Subcutaneous abdominal adipose tissue (tissue), 5 donors: Measurements from ENCODE around the gene STING1.
A peak's percentile ranks its signal among the peaks of the same experiment; 100 is the strongest.
"Not testable (repeated sequence)": the region's sequence is repeated elsewhere in the genome, so short reads cannot be mapped to it uniquely, and the experiment has no call there.

ENCODE experiments used
- H3K27ac ChIP-seq: one replicate; pipeline ENCODE4 v1.7.0; 2013; ENCODE audit warnings: low read depth, mild to moderate bottlenecking, inconsistent platforms, low read length, moderate library complexity
- H3K27me3 ChIP-seq, 5 donors: one replicate each; pipeline ENCODE4 v1.7.0; 2013; ENCODE audit warnings: low read length in 5 of 5, inconsistent platforms in 1 of 5; ENCODE audit not compliant: control insufficient read depth in 5 of 5, insufficient read depth in 4 of 5
- H3K36me3 ChIP-seq, 5 donors: one replicate each; pipeline ENCODE4 v1.7.0; 2013; ENCODE audit warnings: low read length in 5 of 5; ENCODE audit not compliant: control insufficient read depth in 5 of 5, insufficient read depth in 5 of 5
- H3K4me1 ChIP-seq, 5 donors: one replicate each; pipeline ENCODE4 v1.7.0; 2013; ENCODE audit warnings: low read length in 5 of 5, mild to moderate bottlenecking in 3 of 5, moderate library complexity in 1 of 5; ENCODE audit not compliant: control insufficient read depth in 5 of 5, insufficient read depth in 5 of 5
- H3K4me3 ChIP-seq, 5 donors: one replicate each; pipeline ENCODE4 v1.7.0; 2013; ENCODE audit warnings: low read length in 5 of 5, low read depth in 1 of 5
- H3K9ac ChIP-seq, 5 donors: one replicate each; pipeline ENCODE4 v1.7.0; 2013; ENCODE audit warnings: low read length in 5 of 5, mild to moderate bottlenecking in 4 of 5, moderate library complexity in 3 of 5
- H3K9me3 ChIP-seq, 5 donors: one replicate each; pipeline ENCODE4 v1.7.0; 2013; ENCODE audit warnings: low read length in 5 of 5; ENCODE audit not compliant: control insufficient read depth in 5 of 5
- donor health status: healthy.
- donor health status: healthy.
- donor health status: healthy.
- donor health status: healthy.
- donor health status: healthy.

STING1 gene

DNA sequence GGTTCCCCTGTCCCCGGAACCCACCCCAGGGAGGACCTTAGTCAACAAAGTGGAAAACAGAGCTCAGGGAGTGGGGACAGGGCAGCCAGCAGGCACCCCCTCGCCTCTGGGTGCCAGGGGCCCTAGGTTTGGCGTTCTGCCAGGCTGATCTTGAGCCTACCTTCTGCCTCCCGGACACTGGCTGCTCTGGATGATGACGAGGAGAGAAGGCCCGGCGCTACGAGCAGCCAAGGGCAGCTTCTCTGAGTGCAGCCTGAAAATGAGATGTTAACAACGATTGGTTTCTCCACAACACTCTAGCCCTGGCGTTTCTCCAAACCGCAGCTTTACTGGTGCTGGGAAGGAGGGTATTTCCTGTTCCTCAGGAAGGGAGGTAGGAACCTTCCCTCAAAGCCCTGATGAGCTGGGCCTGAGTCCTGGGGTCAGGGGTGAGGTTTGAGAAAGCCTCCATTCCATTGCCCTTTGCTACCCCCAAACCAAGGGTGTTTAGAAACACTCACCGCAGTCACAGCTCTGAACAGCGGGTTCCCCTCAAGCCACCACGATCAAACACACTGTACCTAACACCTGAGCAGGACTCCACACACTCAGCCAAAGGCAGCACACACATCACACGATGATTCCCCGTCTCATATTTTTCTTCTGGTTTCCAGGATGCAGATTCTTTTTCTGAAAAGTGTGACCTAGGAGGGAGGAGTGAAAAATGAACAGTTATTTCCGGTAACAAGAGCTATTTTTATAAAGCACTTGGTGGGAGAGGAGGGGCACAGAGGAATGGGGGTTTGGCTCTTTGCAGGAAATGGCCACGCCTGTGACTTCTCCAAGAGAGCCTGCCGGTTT, at the start of gene STING1:
STING1 (minus strand) TSS at position 709 of the 840 bp plus-strand sequence. CDS start 1,054 bp downstream, outside the sequence.
- Histone ChIP-seq H3K4me1 (peaks cover 8 to 41% (median 25%) of the 10 kb centered on the region in 5 donors), H3K27ac (peak within 1 kb of the TSS; percentile 91), H3K4me3 (peak within 1 kb of the TSS; percentile 48 to 77 (median 73)), H3K27me3 (no peaks in the 10 kb centered on the region), H3K9me3 (no peaks in the 10 kb centered on the region), H3K9ac (peak within 1 kb of the TSS; percentile 43 to 88 (median 77)), H3K36me3 (peaks cover 0 to 20% (median 14%) of the 10 kb centered on the region in 5 donors)

DNA sequence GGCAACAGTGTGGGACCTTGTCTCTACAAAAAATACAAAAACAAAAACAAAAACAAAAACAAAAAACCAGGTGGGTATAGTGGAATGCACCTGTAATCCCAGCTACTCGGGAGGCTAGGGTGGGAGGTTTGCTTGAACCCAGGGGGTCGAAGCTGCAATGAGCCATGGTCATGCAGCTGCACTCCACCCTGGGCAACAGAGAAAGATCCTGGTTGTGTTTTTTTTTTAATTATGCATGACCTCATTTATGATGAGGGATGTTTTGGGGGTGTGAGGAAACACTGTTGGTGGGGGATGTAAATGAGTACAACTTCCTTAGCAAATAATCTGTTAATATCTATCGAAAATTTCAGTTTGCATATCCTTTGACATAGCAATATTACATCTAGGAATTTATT, 49.2 kb upstream of the STING1 start:
- H3K27ac ChIP-seq: no peak overlapping the region
- no peaks in the 10 kb centered on the region for H3K36me3 ChIP-seq
- H3K4me1 ChIP-seq: no peaks in the 10 kb centered on the region
- no peak overlapping the region for H3K4me3 ChIP-seq
- H3K9me3 ChIP-seq: no peaks in the 10 kb centered on the region
- H3K9ac ChIP-seq: no peak overlapping the region
- no peaks in the 10 kb centered on the region for H3K27me3 ChIP-seq

GRCh38 chr5:139530079-139530478, 47.5 kb upstream of the STING1 start:
- H3K4me1 ChIP-seq, H3K9ac ChIP-seq, H3K27me3 ChIP-seq, H3K9me3 ChIP-seq, H3K27ac ChIP-seq, H3K4me3 ChIP-seq, H3K36me3 ChIP-seq: not testable (repeated sequence)

GRCh38 chr5:139528695-139529094, 46.1 kb upstream of the STING1 start:
- H3K27ac ChIP-seq, H3K4me3 ChIP-seq, H3K36me3 ChIP-seq, H3K27me3 ChIP-seq, H3K9ac ChIP-seq, H3K4me1 ChIP-seq, H3K9me3 ChIP-seq: not testable (repeated sequence)

- not testable (repeated sequence) for H3K9me3 ChIP-seq, H3K4me1 ChIP-seq, H3K9ac ChIP-seq, H3K27ac ChIP-seq, H3K36me3 ChIP-seq, H3K27me3 ChIP-seq, H3K4me3 ChIP-seq
Measured at GRCh38 chr5:139527896-139528467, 45.4 kb upstream of the STING1 start.

DNA sequence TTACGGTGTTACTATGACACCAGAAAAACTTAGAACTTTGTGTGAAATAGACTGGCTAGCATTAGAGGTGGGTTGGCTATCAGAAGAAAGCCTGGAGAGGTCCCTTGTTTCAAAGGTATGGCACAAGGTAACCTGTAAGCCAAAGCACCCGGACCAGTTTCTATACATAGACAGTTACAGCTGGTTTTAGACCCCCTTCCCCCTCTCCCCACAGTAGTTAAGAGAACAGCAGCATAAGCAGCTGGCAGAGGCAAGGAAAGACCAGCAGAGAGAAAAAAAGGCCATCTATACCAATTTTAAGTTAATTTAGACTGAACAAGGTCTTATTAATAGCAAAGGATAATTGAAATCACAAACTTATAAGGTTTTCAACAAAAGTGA, 44.5 kb upstream of the STING1 start:
- H3K36me3 ChIP-seq, H3K9ac ChIP-seq, H3K9me3 ChIP-seq, H3K27me3 ChIP-seq, H3K27ac ChIP-seq, H3K4me1 ChIP-seq, H3K4me3 ChIP-seq: not testable (repeated sequence)

GRCh38 chr5:139526309-139527089, 43.9 kb upstream of the STING1 start:
- not testable (repeated sequence) for H3K9me3 ChIP-seq, H3K9ac ChIP-seq, H3K27ac ChIP-seq, H3K4me1 ChIP-seq, H3K36me3 ChIP-seq, H3K4me3 ChIP-seq, H3K27me3 ChIP-seq

GRCh38 chr5:139525586-139526308, 43.2 kb upstream of the STING1 start:
- not testable (repeated sequence) for H3K36me3 ChIP-seq, H3K9ac ChIP-seq, H3K27me3 ChIP-seq, H3K27ac ChIP-seq, H3K4me1 ChIP-seq, H3K4me3 ChIP-seq, H3K9me3 ChIP-seq

DNA sequence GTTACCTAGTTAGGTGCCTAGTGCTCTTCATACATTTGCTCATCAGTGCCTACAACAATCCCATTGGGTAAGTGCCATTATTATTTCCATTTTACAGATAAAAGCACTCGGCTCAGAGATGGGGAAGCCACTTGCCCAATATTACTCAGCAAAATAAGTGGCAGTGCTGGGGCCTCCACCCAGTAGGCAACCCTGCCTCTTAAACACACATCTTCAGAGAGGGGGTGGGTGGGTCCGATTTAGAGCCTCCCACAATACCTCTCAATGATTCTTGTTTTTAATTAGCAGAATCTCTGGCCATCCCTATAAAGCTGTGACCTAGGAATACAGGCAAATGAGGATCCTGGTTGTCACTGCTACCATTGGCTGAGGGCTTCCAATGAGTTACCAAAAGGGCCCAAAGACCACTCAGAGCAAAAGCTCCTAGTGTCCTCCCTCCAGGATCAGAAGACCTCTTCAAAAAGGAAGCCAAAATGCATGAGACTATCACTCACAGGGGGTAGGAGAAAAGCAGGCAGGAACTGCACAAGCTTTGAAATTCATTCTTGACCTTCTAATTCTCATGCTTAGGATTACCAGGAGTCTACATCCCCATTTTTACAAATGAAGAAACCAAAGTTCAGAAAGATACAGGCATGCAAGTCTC, 42.5 kb upstream of the STING1 start:
- no peak overlapping the region for H3K9ac ChIP-seq
- H3K27me3 ChIP-seq: no peaks in the 10 kb centered on the region
- no peak overlapping the region for H3K27ac ChIP-seq

More for the DNA sequence above, 42.5 kb upstream of the STING1 start:
- no peaks in the 10 kb centered on the region for H3K4me1 ChIP-seq
- no peaks in the 10 kb centered on the region for H3K9me3 ChIP-seq
- no peak overlapping the region for H3K4me3 ChIP-seq
- no peaks in the 10 kb centered on the region for H3K36me3 ChIP-seq
